GM19468 (cell line): ENCODE data around the gene ARHGDIB.

Experiments used
- ATAC-seq: cut with Tn5 transposase; IDR thresholded peaks from one replicate; pipeline ENCODE4 v1.9.1; 2021; ENCODE audit warnings: mild to moderate bottlenecking, moderate library complexity, moderate number of reproducible peaks; ENCODE audit not compliant: unreplicated experiment; ENCODE audit errors: extremely low read depth

ARHGDIB gene

GRCh38 chr12:14961466-14962152, at the start of gene ARHGDIB:
Gene ARHGDIB (minus strand): TSS chr12:14961601. CDS start chr12:14950712, 10,889 bp downstream.
- ATAC-seq = peak; percentile 44

- peak; percentile 51 for ATAC-seq
Measured at GRCh38 chr12:15011162-15011561, 49.8 kb upstream of the ARHGDIB start.

- no peak for ATAC-seq
Measured at GRCh38 chr12:15007551-15007950, 46.1 kb upstream of the ARHGDIB start.

GRCh38 chr12:15005064-15005463, 43.7 kb upstream of the ARHGDIB start:
- no peak for ATAC-seq

GRCh38 chr12:15004421-15004820, 43.0 kb upstream of the ARHGDIB start:
- ATAC-seq = no peak

- no peak for ATAC-seq
Measured at GRCh38 chr12:15001733-15002382, 40.5 kb upstream of the ARHGDIB start.

- no peak for ATAC-seq
Measured at GRCh38 chr12:15000575-15000974, 39.2 kb upstream of the ARHGDIB start.

- no peak for ATAC-seq
Measured at GRCh38 chr12:14999695-15000365, 38.4 kb upstream of the ARHGDIB start.

GRCh38 chr12:14999021-14999694, 37.8 kb upstream of the ARHGDIB start:
- ATAC-seq = no peak

- ATAC-seq = no peak
Measured at GRCh38 chr12:14997998-14998397, 36.6 kb upstream of the ARHGDIB start.

GRCh38 chr12:14995583-14996425, 34.4 kb upstream of the ARHGDIB start:
- ATAC-seq = no peak

GRCh38 chr12:14994610-14995009, 33.2 kb upstream of the ARHGDIB start:
- no peak for ATAC-seq

- ATAC-seq = no peak
Measured at GRCh38 chr12:14993537-14994266, 32.3 kb upstream of the ARHGDIB start.

GRCh38 chr12:14993117-14993516, 31.7 kb upstream of the ARHGDIB start:
- ATAC-seq = no peak

- ATAC-seq = no peak
Measured at GRCh38 chr12:14992673-14993072, 31.3 kb upstream of the ARHGDIB start.

GRCh38 chr12:14991069-14991468, 29.7 kb upstream of the ARHGDIB start:
- ATAC-seq = no peak

- no peak for ATAC-seq
Measured at GRCh38 chr12:14989790-14990189, 28.4 kb upstream of the ARHGDIB start.

GRCh38 chr12:14988035-14988434, 26.6 kb upstream of the ARHGDIB start:
- no peak for ATAC-seq

GRCh38 chr12:14986449-14986848, 25.0 kb upstream of the ARHGDIB start:
- no peak for ATAC-seq
